SH-SY5Y (cell line): ENCODE results near the gene LRCOL1.

Experiments used
- GATA2 ChIP-seq: IDR thresholded peaks from 2 replicates; pipeline ENCODE4 v1.6.1; 2011; ENCODE audit warnings: mild to moderate bottlenecking, low read depth, low read length
- GATA3 ChIP-seq: IDR thresholded peaks from 2 replicates; pipeline ENCODE4 v1.6.1; 2011; ENCODE audit warnings: low read depth, mild to moderate bottlenecking, low read length, moderate library complexity

The LRCOL1 gene

GRCh38 chr12:132558042-132558856 lies 52.1 kb downstream of the LRCOL1 start:
- TF ChIP-seq GATA3 (no peak), GATA2 (no peak)

- no peak for TF ChIP-seq GATA2
- TF ChIP-seq GATA3 = no peak
Measured at GRCh38 chr12:132557291-132558015, 52.9 kb downstream of the LRCOL1 start.

- TF ChIP-seq GATA3 (no peak), GATA2 (no peak)
Measured at GRCh38 chr12:132556801-132557200, 53.6 kb downstream of the LRCOL1 start.

GRCh38 chr12:132556216-132556615 lies 54.2 kb downstream of the LRCOL1 start:
- no peak for TF ChIP-seq GATA2
- TF ChIP-seq GATA3 = no peak

- TF ChIP-seq GATA3 (no peak), GATA2 (no peak)
Measured at GRCh38 chr12:132555686-132556085, 54.7 kb downstream of the LRCOL1 start.

- TF ChIP-seq GATA3 (no peak), GATA2 (no peak)
Measured at GRCh38 chr12:132554845-132555630, 55.3 kb downstream of the LRCOL1 start.
